GM12892 (cell line): ENCODE data around the gene PHACTR3.

ENCODE experiments used
- DNase-seq: peaks from one replicate; pipeline ENCODE4 v3.0.0; 2011; ENCODE audit not compliant: insufficient read length
- FAIRE-seq: peaks from 2 replicates; lab custom pipeline; 2011; peaks lifted over from hg19 to GRCh38; lab: Jason Lieb, UNC
- POLR2A ChIP-seq: IDR thresholded peaks from 2 replicates; pipeline ENCODE4 v1.6.1; 2011; ENCODE audit warnings: low read depth, low read length, control low read depth
- POLR2AphosphoS5 ChIP-seq: IDR thresholded peaks from 2 replicates; pipeline ENCODE4 v1.6.1; 2011; ENCODE audit warnings: low read depth, low read length, control low read depth
- TAF1 ChIP-seq: IDR thresholded peaks from 2 replicates; pipeline ENCODE4 v1.6.1; 2011; ENCODE audit warnings: low read depth, mild to moderate bottlenecking, control low read depth, low read length, borderline replicate concordance

PHACTR3 gene

GRCh38 chr20:59686404-59687346, 82.3 kb downstream of the PHACTR3 start:
- no peak for TF ChIP-seq TAF1
- no peak for TF ChIP-seq POLR2AphosphoS5
- no peak for TF ChIP-seq POLR2A
- FAIRE-seq, result no peak
- no peak for DNase-seq

- no peak for FAIRE-seq
- no peak for DNase-seq
- no peak for TF ChIP-seq POLR2A
These were observed 84.0 kb downstream of the PHACTR3 start for GRCh38 chr20:59688356-59688755.

GRCh38 chr20:59688999-59689398, 84.7 kb downstream of the PHACTR3 start:
- DNase-seq (no peak), FAIRE-seq (no peak)
- TF ChIP-seq POLR2A (no peak), TAF1 (no peak), POLR2AphosphoS5 (no peak)

- no peak for FAIRE-seq
- no peak for DNase-seq
- TF ChIP-seq TAF1, result no peak
- TF ChIP-seq POLR2A, result no peak
- TF ChIP-seq POLR2AphosphoS5, result no peak
These were observed 85.8 kb downstream of the PHACTR3 start for GRCh38 chr20:59690101-59690500.

- FAIRE-seq, result no peak
- DNase-seq, result no peak
- TF ChIP-seq POLR2AphosphoS5 (no peak), POLR2A (no peak), TAF1 (no peak)
These were observed 86.6 kb downstream of the PHACTR3 start for GRCh38 chr20:59690976-59691375.

- no peak for DNase-seq
These were observed 87.8 kb downstream of the PHACTR3 start for GRCh38 chr20:59692139-59692538.

GRCh38 chr20:59693587-59693986, 89.2 kb downstream of the PHACTR3 start:
- no peak for TF ChIP-seq TAF1
- TF ChIP-seq POLR2AphosphoS5, result no peak
- DNase-seq, result no peak
- no peak for FAIRE-seq

More at GRCh38 chr20:59692139-59692538, 87.8 kb downstream of the PHACTR3 start:
- no peak for FAIRE-seq
- TF ChIP-seq POLR2A, result no peak

GRCh38 chr20:59696476-59696875, 92.1 kb downstream of the PHACTR3 start:
- FAIRE-seq (no peak), DNase-seq (no peak)
- TF ChIP-seq TAF1 (no peak), POLR2A (no peak)

GRCh38 chr20:59697068-59697467, 92.7 kb downstream of the PHACTR3 start:
- DNase-seq (no peak), FAIRE-seq (no peak)
- TF ChIP-seq POLR2A (no peak), TAF1 (no peak), POLR2AphosphoS5 (no peak)

- no peak for FAIRE-seq
- no peak for TF ChIP-seq POLR2A
- no peak for TF ChIP-seq POLR2AphosphoS5
- no peak for TF ChIP-seq TAF1
- DNase-seq, result no peak
These were observed 94.3 kb downstream of the PHACTR3 start for GRCh38 chr20:59698598-59698997.

- FAIRE-seq, result no peak
- TF ChIP-seq POLR2A (no peak), TAF1 (no peak), POLR2AphosphoS5 (no peak)
- no peak for DNase-seq
These were observed 96.9 kb downstream of the PHACTR3 start for GRCh38 chr20:59701236-59701635.

GRCh38 chr20:59703046-59703445, 98.7 kb downstream of the PHACTR3 start:
- FAIRE-seq (no peak), DNase-seq (no peak)
- TF ChIP-seq TAF1 (no peak), POLR2A (no peak), POLR2AphosphoS5 (no peak)
